MCF 10A (cell line): ENCODE data around the gene TOMM70. TPM values are rescaled to one million over a fixed set of nuclear protein-coding genes. Genes with fewer than 3 reads are reported as not detected.
A peak's percentile ranks its signal among the peaks of the same experiment; 100 is the strongest.

Experiments
- BruUV-seq: library from RNA; stranded (reverse); fragments of 400-500 nt; replicated peaks from 2 replicates; lab custom pipeline; 2021; lab: Mats Ljungman, UMichigan
- CTCF ChIA-PET: fragments of 300-600 bp; sonication (Branson Sonifier 250); formaldehyde crosslinking; extraction: SDS; loops from one replicate; lab custom pipeline; 2021; ENCODE audit warnings: antibody characterized with exemption, inconsistent platforms; lab: Yijun Ruan, JAX
- POLR2A ChIA-PET: fragments of 300-600, 350-650 bp; sonication (Branson Sonifier 250); formaldehyde crosslinking; extraction: SDS; loops from one replicate; lab custom pipeline; 2020; ENCODE audit warnings: antibody characterized with exemption, inconsistent platforms; lab: Yijun Ruan, JAX
- DNase-seq: peaks from one replicate; pipeline ENCODE4 v3.0.0-alpha.2; 2018; ENCODE audit not compliant: unreplicated experiment
- H3K27ac Mint-ChIP-seq: one replicate; pipeline ENCODE4 v1.8.0; 2022; ENCODE audit warnings: mild to moderate bottlenecking, low read depth, mixed read lengths; ENCODE audit not compliant: unreplicated experiment
- H3K27me3 Mint-ChIP-seq: one replicate; pipeline ENCODE4 v1.8.0; 2022; ENCODE audit warnings: mixed read lengths; ENCODE audit not compliant: insufficient read depth, unreplicated experiment
- H3K36me3 Mint-ChIP-seq: one replicate; pipeline ENCODE4 v1.8.0; 2022; ENCODE audit warnings: mild to moderate bottlenecking, moderate library complexity, mixed read lengths; ENCODE audit not compliant: insufficient read depth, unreplicated experiment
- H3K4me1 Mint-ChIP-seq: one replicate; pipeline ENCODE4 v1.8.0; 2022; ENCODE audit warnings: mixed read lengths; ENCODE audit not compliant: insufficient read depth, unreplicated experiment
- H3K4me3 Mint-ChIP-seq: one replicate; pipeline ENCODE4 v1.8.0; 2022; ENCODE audit warnings: mild to moderate bottlenecking, moderate library complexity, mixed read lengths; ENCODE audit not compliant: unreplicated experiment
- H3K9me3 Mint-ChIP-seq: one replicate; pipeline ENCODE4 v1.8.0; 2022; ENCODE audit warnings: mixed read lengths; ENCODE audit not compliant: unreplicated experiment
- CTCF ChIP-seq: fragments of 200-600 bp; IDR thresholded peaks from one replicate; pipeline ENCODE4 v1.8.0; 2022; ENCODE audit warnings: antibody characterized with exemption, mild to moderate bottlenecking; ENCODE audit not compliant: unreplicated experiment
- intact Hi-C: fragments of 100-400 bp; cut with micrococcal nuclease; formaldehyde crosslinking; loops from 2 replicates; pipeline ENCODE4 v1.14.1; 2022
- total RNA-seq: library from RNA; stranded (reverse); gene quantifications from 2 replicates; pipeline ENCODE4 v1.2.3, GENCODE V29; 2022

Gene TOMM70
- total RNA-seq, 1 experiment from 2014 or later = 58.2 TPM

- no peak for TF ChIP-seq CTCF
- no peaks in the 10 kb centered on the region for H3K9me3 Mint-ChIP-seq
- H3K4me3 Mint-ChIP-seq = no peak overlapping the region
- no peaks in the 10 kb centered on the region for H3K36me3 Mint-ChIP-seq
- POLR2A ChIA-PET = no interaction called here
- intact Hi-C loops = no loop called here
- H3K27me3 Mint-ChIP-seq = no peaks in the 10 kb centered on the region
- H3K27ac Mint-ChIP-seq = no peak overlapping the region
- no peak for DNase-seq
- peaks cover 5% of the 10 kb centered on the region for H3K4me1 Mint-ChIP-seq
- CTCF ChIA-PET = no interaction called here
- BruUV-seq = no TSS peak
Measured at GRCh38 chr3:100325827-100326226, 75.1 kb downstream of the TOMM70 start.

GRCh38 chr3:100324044-100324443 is 76.8 kb downstream of the TOMM70 start:
- H3K27ac Mint-ChIP-seq = no peak overlapping the region
- no peak for TF ChIP-seq CTCF
- H3K27me3 Mint-ChIP-seq = no peaks in the 10 kb centered on the region
- H3K4me1 Mint-ChIP-seq = peaks cover 5% of the 10 kb centered on the region
- POLR2A ChIA-PET = interaction anchor here (0.7 to 2.0 kb wide), 2 partner anchors 10 to 61 kb away, joined by 5 to 9 read pairs; partner anchors contain the start of gene NIT2
- H3K4me3 Mint-ChIP-seq = no peak overlapping the region
- CTCF ChIA-PET = no interaction called here
- BruUV-seq = TSS peak; percentile 29
- H3K9me3 Mint-ChIP-seq = no peaks in the 10 kb centered on the region
- intact Hi-C loops = no loop called here
- H3K36me3 Mint-ChIP-seq = peaks cover 13% of the 10 kb centered on the region
- no peak for DNase-seq

GRCh38 chr3:100319951-100320350 is 80.9 kb downstream of the TOMM70 start:
- CTCF ChIA-PET = interaction anchor here (0.7 kb wide), 1 partner anchor 441 kb away, joined by 3 read pairs; no protein-coding TSS in a partner anchor

GRCh38 chr3:100317912-100318311 is 83.0 kb downstream of the TOMM70 start:
- CTCF ChIA-PET = interaction anchor here (0.8 to 3.2 kb wide), 2 partner anchors 273 to 486 kb away, joined by 3 to 25 read pairs; no protein-coding TSS in a partner anchor
- H3K4me1 Mint-ChIP-seq = no peaks in the 10 kb centered on the region

More at GRCh38 chr3:100319951-100320350, 80.9 kb downstream of the TOMM70 start:
- no peak for TF ChIP-seq CTCF
- POLR2A ChIA-PET = interaction anchor here (1.6 kb wide), 1 partner anchor 16 kb away, joined by 4 read pairs; no protein-coding TSS in a partner anchor
- intact Hi-C loops = loop anchor here (10.0 kb wide), 1 partner anchor 395 kb away; no protein-coding TSS in a partner anchor
- Mint-ChIP-seq H3K27ac (no peak overlapping the region), H3K4me3 (no peak overlapping the region), H3K36me3 (peaks cover 31% of the 10 kb centered on the region), H3K27me3 (no peaks in the 10 kb centered on the region), H3K4me1 (no peaks in the 10 kb centered on the region), H3K9me3 (no peaks in the 10 kb centered on the region)
- no peak for DNase-seq
- BruUV-seq = no TSS peak

More at GRCh38 chr3:100317912-100318311, 83.0 kb downstream of the TOMM70 start:
- peaks cover 37% of the 10 kb centered on the region for H3K36me3 Mint-ChIP-seq
- H3K27ac Mint-ChIP-seq = no peak overlapping the region
- no peak overlapping the region for H3K4me3 Mint-ChIP-seq
- H3K27me3 Mint-ChIP-seq = no peaks in the 10 kb centered on the region
- TF ChIP-seq CTCF = no peak
- no peak for DNase-seq
- intact Hi-C loops = loop anchor here (10.0 kb wide), 1 partner anchor 397 kb away; no protein-coding TSS in a partner anchor
- H3K9me3 Mint-ChIP-seq = no peaks in the 10 kb centered on the region
- POLR2A ChIA-PET = no interaction called here
- no TSS peak for BruUV-seq
